ENCODE data around the gene ZNF605. TPM values are rescaled to one million over a fixed set of nuclear protein-coding genes. Genes with fewer than 3 reads are reported as not detected.
"Not testable (repeated sequence)": the region's sequence is repeated elsewhere in the genome, so short reads cannot be mapped to it uniquely, and the experiment has no call there.

Gene ZNF605
- total RNA-seq: 10 to 100 TPM; 12.3 to 13.6 TPM

- DNase-seq (peak; percentile 89), ATAC-seq (ENCODE audit: low read depth) (peak; percentile 88)
- peaks cover 27% of the 10 kb centered on the region for H3K36me3 Mint-ChIP-seq
- H3K27ac Mint-ChIP-seq: peak within 1 kb of the TSS; percentile 98
- POLR2A ChIA-PET: interaction anchor here (0.6 to 2.7 kb wide), 5 partner anchors 13 to 121 kb away, joined by 3 to 17 read pairs (median 7); partner anchors contain the start of gene ZNF26
- H3K27me3 Mint-ChIP-seq: no peaks in the 10 kb centered on the region
- peaks cover 16% of the 10 kb centered on the region for H3K4me1 Mint-ChIP-seq
- peaks cover 17% of the 10 kb centered on the region for H3K9me3 Mint-ChIP-seq
- H3K4me3 Mint-ChIP-seq: peak within 1 kb of the TSS; percentile 90
Measured at GRCh38 chr12:132956011-132956788, at the start of gene ZNF605. Gene ZNF605, minus strand, starts transcription at chr12:132956306. Its CDS starts 10,671 bp downstream, at chr12:132945635.

DNA sequence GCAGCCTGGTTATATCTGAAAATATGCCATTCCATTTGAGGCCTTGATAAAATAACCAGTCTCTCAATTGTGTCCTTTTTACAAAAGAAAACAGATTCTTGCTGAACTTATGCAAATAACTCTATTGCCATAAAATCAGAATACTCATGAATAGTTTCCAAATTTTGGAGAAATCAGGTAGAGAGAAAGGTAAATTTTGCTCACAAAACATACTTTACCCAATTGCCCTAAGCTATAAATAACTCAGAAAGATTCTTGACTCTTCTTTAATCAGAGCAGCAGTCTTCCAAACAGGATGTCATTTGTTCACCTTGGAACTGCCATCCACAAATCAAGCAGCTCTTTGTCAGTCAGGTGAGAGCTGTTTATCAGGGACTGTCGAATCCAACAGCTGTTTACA is 42.6 kb upstream of the ZNF605 start:
- POLR2A ChIA-PET: interaction anchor here (0.6 kb wide), 1 partner anchor 13 kb away, joined by 3 read pairs; the partner anchor contains the start of gene ZNF26
- DNase-seq (no peak), ATAC-seq (ENCODE audit: low read depth) (no peak)
- Mint-ChIP-seq H3K27me3 (no peaks in the 10 kb centered on the region), H3K36me3 (peaks cover 74% of the 10 kb centered on the region), H3K4me3 (no peak overlapping the region), H3K27ac (no peak overlapping the region), H3K9me3 (peaks cover 28% of the 10 kb centered on the region), H3K4me1 (no peaks in the 10 kb centered on the region)

GRCh38 chr12:132986885-132987225 is 30.7 kb upstream of the ZNF605 start:
- DNase-seq (no peak), ATAC-seq (ENCODE audit: low read depth) (no peak)
- peak overlapping the region; percentile 94 for H3K27ac Mint-ChIP-seq
- peaks cover 52% of the 10 kb centered on the region for H3K36me3 Mint-ChIP-seq
- no peaks in the 10 kb centered on the region for H3K27me3 Mint-ChIP-seq
- peaks cover 19% of the 10 kb centered on the region for H3K4me1 Mint-ChIP-seq
- POLR2A ChIA-PET: interaction anchor here (0.6 to 3.0 kb wide), 14 partner anchors 12 to 194 kb away, joined by 3 to 23 read pairs (median 4); partner anchors contain the start of genes CHFR, ZNF10, ZNF140 and ZNF268
- peaks cover 24% of the 10 kb centered on the region for H3K9me3 Mint-ChIP-seq
- peak overlapping the region; percentile 88 for H3K4me3 Mint-ChIP-seq

DNA sequence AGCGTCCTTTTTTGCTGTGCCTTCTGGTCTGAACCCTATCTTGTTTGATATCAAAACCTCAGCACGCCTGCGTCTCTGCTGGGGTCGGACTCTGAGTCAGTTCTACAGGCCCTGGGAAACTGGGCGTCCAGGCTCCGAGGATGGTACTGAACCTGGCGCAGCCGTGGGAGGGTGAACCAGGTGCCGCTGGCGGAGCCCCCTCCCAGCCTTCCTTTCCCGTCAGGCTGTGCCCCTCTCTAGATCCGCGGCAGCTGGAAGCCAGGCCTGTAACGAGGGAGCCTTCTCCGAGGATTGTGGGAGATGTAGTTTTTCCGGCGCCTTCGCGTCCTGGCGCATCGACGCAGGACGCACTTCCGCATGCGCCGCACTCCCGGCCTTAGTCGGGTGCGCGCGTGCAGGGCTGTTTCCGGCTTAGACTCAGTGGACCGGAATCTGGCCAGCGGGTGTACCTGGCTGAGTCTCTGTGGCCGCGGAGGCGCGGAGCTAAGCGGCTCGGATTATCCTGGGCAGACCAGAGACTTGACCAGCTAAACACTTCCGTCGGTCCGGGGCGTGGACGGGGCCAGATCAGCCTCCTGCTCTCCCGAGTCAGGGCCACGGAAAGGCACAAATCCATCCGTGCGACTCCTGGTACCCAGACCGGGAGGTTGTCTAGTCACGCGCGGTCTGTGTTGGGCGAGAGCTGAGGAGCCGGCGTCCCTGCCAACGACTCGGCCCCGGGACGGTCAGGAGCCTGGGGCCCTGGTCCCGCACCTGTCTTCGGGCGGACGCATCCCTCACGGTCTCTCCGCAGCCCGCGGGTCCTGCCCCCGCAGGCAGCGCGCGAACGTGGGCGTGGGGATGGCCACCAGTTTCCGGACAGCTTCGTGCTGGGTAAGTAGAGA is 30.1 kb upstream of the ZNF605 start, which contains the start of gene ZNF26:
ZNF26 (plus strand) TSS at position 367 of the 884 bp plus-strand sequence; CDS start at position 841, 474 bp downstream.
- peak within 1 kb of the TSS; percentile 94 for H3K27ac Mint-ChIP-seq
- DNase-seq (peak; percentile 86), ATAC-seq (ENCODE audit: low read depth) (peak; percentile 94)
- H3K4me3 Mint-ChIP-seq: peak within 1 kb of the TSS; percentile 88
- peaks cover 27% of the 10 kb centered on the region for H3K9me3 Mint-ChIP-seq
- no peaks in the 10 kb centered on the region for H3K27me3 Mint-ChIP-seq
- H3K4me1 Mint-ChIP-seq: peaks cover 19% of the 10 kb centered on the region
- H3K36me3 Mint-ChIP-seq: peaks cover 47% of the 10 kb centered on the region
- POLR2A ChIA-PET: interaction anchor here (0.8 to 3.0 kb wide), 14 partner anchors 12 to 195 kb away, joined by 3 to 23 read pairs (median 4); partner anchors contain the start of genes CHFR, ZNF10, ZNF140 and ZNF268

- H3K4me3 Mint-ChIP-seq; ATAC-seq (ENCODE audit: low read depth); H3K27me3 Mint-ChIP-seq; H3K36me3 Mint-ChIP-seq; H3K27ac Mint-ChIP-seq; POLR2A ChIA-PET; H3K4me1 Mint-ChIP-seq: not testable (repeated sequence)
- DNase-seq: peak; percentile 48
- peaks cover 42% of the 10 kb centered on the region for H3K9me3 Mint-ChIP-seq
Measured at GRCh38 chr12:132976870-132977269, 20.8 kb upstream of the ZNF605 start.

DNA sequence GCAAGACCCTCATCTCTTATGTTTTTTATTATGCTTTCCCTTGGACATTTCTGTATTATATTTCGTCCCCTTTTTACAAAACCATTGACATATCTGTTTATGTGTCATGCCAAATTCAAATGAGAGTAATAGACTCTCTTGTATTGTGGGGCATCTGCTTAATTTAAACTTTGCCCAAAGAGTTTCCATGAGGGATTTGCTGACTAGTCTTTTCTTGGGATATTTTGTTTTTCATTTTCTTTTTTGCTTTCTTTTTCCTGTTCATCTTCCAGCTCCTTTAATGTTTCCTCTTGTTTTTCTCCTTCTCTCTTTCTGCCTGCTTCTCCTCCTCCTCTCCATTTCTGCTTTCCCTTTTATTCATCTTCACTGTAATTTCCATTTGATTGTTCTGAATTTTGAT is 16.3 kb upstream of the ZNF605 start:
- no peak overlapping the region for H3K27ac Mint-ChIP-seq
- no peaks in the 10 kb centered on the region for H3K27me3 Mint-ChIP-seq
- ATAC-seq (ENCODE audit: low read depth) (no peak), DNase-seq (no peak)
- H3K4me3 Mint-ChIP-seq: no peak overlapping the region
- H3K4me1 Mint-ChIP-seq: no peaks in the 10 kb centered on the region
- H3K36me3 Mint-ChIP-seq: no peaks in the 10 kb centered on the region
- peaks cover 30% of the 10 kb centered on the region for H3K9me3 Mint-ChIP-seq
- POLR2A ChIA-PET: no interaction called here

GRCh38 chr12:132967736-132968135 is 11.6 kb upstream of the ZNF605 start:
- POLR2A ChIA-PET: no interaction called here
- peaks cover 20% of the 10 kb centered on the region for H3K36me3 Mint-ChIP-seq
- H3K27me3 Mint-ChIP-seq: no peaks in the 10 kb centered on the region

GRCh38 chr12:132966676-132967415 is 10.7 kb upstream of the ZNF605 start:
- H3K36me3 Mint-ChIP-seq: peaks cover 25% of the 10 kb centered on the region
- peaks cover 15% of the 10 kb centered on the region for H3K9me3 Mint-ChIP-seq
- POLR2A ChIA-PET: no interaction called here
- H3K4me3 Mint-ChIP-seq: no peak overlapping the region
- DNase-seq (no peak), ATAC-seq (ENCODE audit: low read depth) (no peak)
- no peaks in the 10 kb centered on the region for H3K27me3 Mint-ChIP-seq
- H3K4me1 Mint-ChIP-seq: no peaks in the 10 kb centered on the region
- H3K27ac Mint-ChIP-seq: no peak overlapping the region

More at GRCh38 chr12:132967736-132968135, 11.6 kb upstream of the ZNF605 start:
- H3K4me3 Mint-ChIP-seq: no peak overlapping the region
- DNase-seq: no peak
- no peak for ATAC-seq (ENCODE audit: low read depth)
- no peak overlapping the region for H3K27ac Mint-ChIP-seq
- H3K4me1 Mint-ChIP-seq: no peaks in the 10 kb centered on the region
- peaks cover 15% of the 10 kb centered on the region for H3K9me3 Mint-ChIP-seq

GRCh38 chr12:132965796-132966195 is 9.7 kb upstream of the ZNF605 start:
- Mint-ChIP-seq H3K27me3 (no peaks in the 10 kb centered on the region), H3K4me1 (no peaks in the 10 kb centered on the region), H3K27ac (no peak overlapping the region), H3K4me3 (no peak overlapping the region), H3K9me3 (peaks cover 16% of the 10 kb centered on the region), H3K36me3 (peaks cover 29% of the 10 kb centered on the region)
- POLR2A ChIA-PET: no interaction called here
- ATAC-seq (ENCODE audit: low read depth) (no peak), DNase-seq (no peak)

- Mint-ChIP-seq H3K36me3 (peaks cover 37% of the 10 kb centered on the region), H3K9me3 (peaks cover 16% of the 10 kb centered on the region)
- H3K4me1 Mint-ChIP-seq; H3K27me3 Mint-ChIP-seq; POLR2A ChIA-PET; H3K27ac Mint-ChIP-seq; H3K4me3 Mint-ChIP-seq; ATAC-seq (ENCODE audit: low read depth); DNase-seq: not testable (repeated sequence)
Measured at GRCh38 chr12:132963947-132964346, 7.8 kb upstream of the ZNF605 start.

DNA sequence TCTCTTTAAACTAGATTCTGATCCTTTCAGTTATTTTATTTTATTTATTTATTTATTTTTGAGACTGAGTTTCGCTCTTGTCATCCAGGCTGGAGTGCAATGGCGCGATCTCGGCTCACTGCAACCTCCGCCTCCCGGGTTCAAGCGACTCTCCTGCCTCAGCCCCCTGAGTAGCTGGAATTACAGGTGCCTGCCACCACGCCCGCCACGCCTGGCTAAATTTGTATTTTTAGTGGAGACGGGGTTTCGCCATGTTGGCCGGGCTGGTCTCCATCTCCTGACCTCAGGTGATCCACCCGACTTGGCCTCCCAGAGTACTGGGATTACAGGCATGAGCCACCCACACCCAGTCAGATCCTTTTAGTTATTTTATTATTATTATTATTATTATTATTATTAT is 5.7 kb upstream of the ZNF605 start:
- ATAC-seq (ENCODE audit: low read depth): not testable (repeated sequence)

GRCh38 chr12:132955094-132956010 is 754 bp downstream of the ZNF605 start:
- H3K27me3 Mint-ChIP-seq: no peaks in the 10 kb centered on the region
- peak; percentile 58 for ATAC-seq (ENCODE audit: low read depth)
- peaks cover 27% of the 10 kb centered on the region for H3K36me3 Mint-ChIP-seq
- H3K27ac Mint-ChIP-seq: peak overlapping the region; percentile 89
- H3K4me1 Mint-ChIP-seq: peaks cover 16% of the 10 kb centered on the region
- H3K4me3 Mint-ChIP-seq: peak overlapping the region; percentile 90
- POLR2A ChIA-PET: interaction anchor here (0.5 to 2.7 kb wide), 4 partner anchors 12 to 295 kb away, joined by 3 to 17 read pairs (median 3); partner anchors contain the start of gene ZNF26
- peaks cover 17% of the 10 kb centered on the region for H3K9me3 Mint-ChIP-seq
- no peak for DNase-seq

More for the DNA sequence above, 5.7 kb upstream of the ZNF605 start:
- DNase-seq, POLR2A ChIA-PET, H3K4me1 Mint-ChIP-seq, H3K27ac Mint-ChIP-seq, H3K4me3 Mint-ChIP-seq, H3K27me3 Mint-ChIP-seq: not testable (repeated sequence)
- H3K36me3 Mint-ChIP-seq: peaks cover 37% of the 10 kb centered on the region
- peaks cover 16% of the 10 kb centered on the region for H3K9me3 Mint-ChIP-seq

Measured in activated naive CD8-positive, alpha-beta T cell treated with anti-CD3 and anti-CD28 coated beads, Interleukin-2, amount 10 ng/mL, durations not matched to agents 7 days and 5 days (primary cell).